Naive B cell (primary cell): Measurements from ENCODE around the gene MYL10. TPM values are rescaled to one million over a fixed set of nuclear protein-coding genes. Genes with fewer than 3 reads are reported as not detected.
A peak's percentile ranks its signal among the peaks of the same experiment; 100 is the strongest.
"Not testable (repeated sequence)": the region's sequence is repeated elsewhere in the genome, so short reads cannot be mapped to it uniquely, and the experiment has no call there.

Source experiments
- ATAC-seq, 2 donors: fragments of 150-1000 bp; cut with Tn5 transposase; 2 replicates each; pipeline ENCODE4 v1.10.0; 2021; ENCODE audit warnings: low read depth in 2 of 2, mild to moderate bottlenecking in 2 of 2, moderate library complexity in 2 of 2
- DNase-seq: peaks from one replicate; pipeline ENCODE4 v3.0.0; 2022
- H3K27ac Mint-ChIP-seq, 6 donors: one replicate each; pipeline ENCODE4 v1.8.0; 2020 to 2022; ENCODE audit warnings: mild to moderate bottlenecking in 6 of 6, mixed read lengths in 6 of 6, moderate library complexity in 5 of 6, inconsistent platforms in 2 of 6
- H3K27me3 Mint-ChIP-seq, 3 donors: one replicate each; pipeline ENCODE4 v1.8.0; 2021 to 2022; ENCODE audit warnings: mixed read lengths in 3 of 3, mild to moderate bottlenecking in 1 of 3
- H3K36me3 Mint-ChIP-seq, 2 donors: one replicate each; pipeline ENCODE4 v1.8.0; 2020 to 2022; ENCODE audit warnings: mixed read lengths in 2 of 2, inconsistent platforms in 1 of 2, mild to moderate bottlenecking in 1 of 2
- H3K4me1 Mint-ChIP-seq, 3 donors: one replicate each; pipeline ENCODE4 v1.8.0; 2020 to 2022; ENCODE audit warnings: mixed read lengths in 3 of 3, inconsistent platforms in 1 of 3, mild to moderate bottlenecking in 1 of 3, moderate library complexity in 1 of 3
- H3K4me3 Mint-ChIP-seq, 8 donors: one replicate each; pipeline ENCODE4 v1.8.0; 2020 to 2022; ENCODE audit warnings: mild to moderate bottlenecking in 8 of 8, mixed read lengths in 8 of 8, moderate library complexity in 8 of 8, inconsistent platforms in 2 of 8
- H3K9me3 Mint-ChIP-seq, 7 donors: one replicate each; pipeline ENCODE4 v1.8.0; 2020 to 2022; ENCODE audit warnings: mixed read lengths in 7 of 7, mild to moderate bottlenecking in 5 of 7, inconsistent platforms in 2 of 7, moderate library complexity in 1 of 7
- polyA plus RNA-seq, 6 donors: library from polyadenylated mRNA; unstranded; fragments of 300-500 nt; fragmentation: Illumina TruSeq; gene quantifications; one replicate each; pipeline ENCODE4 v1.2.3, GENCODE V29; 2021; ENCODE audit warnings: low read depth in 6 of 6

MYL10 gene
- polyA plus RNA-seq, 6 donors from 2014 or later = not detected

DNA sequence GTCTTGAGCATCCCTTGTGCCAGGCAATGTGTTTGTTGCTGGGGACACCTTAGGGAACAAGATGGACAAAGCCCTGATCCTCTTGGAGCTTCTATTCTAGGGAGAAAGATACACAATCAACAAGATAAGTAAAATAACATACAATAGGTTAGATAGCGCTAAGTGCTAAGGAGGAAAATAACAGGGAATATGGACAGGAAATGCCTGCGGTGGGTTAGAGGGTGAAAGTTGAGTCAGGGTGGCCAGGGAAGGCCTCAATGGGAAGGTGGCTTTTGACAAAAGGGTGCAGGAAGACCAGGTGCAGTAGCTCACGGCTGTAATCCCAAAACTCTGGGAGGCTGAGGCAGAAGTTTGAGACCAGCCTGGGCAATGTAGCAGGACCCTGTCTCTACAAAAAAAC lies 38.3 kb upstream of the MYL10 start:
- Mint-ChIP-seq H3K27ac (no peak overlapping the region), H3K36me3 (peaks cover 5 to 14% of the 10 kb centered on the region in 2 donors)
- DNase-seq = no peak

GRCh38 chr7:101666741-101667140 lies 37.6 kb upstream of the MYL10 start:
- H3K27me3 Mint-ChIP-seq = peaks cover 0 to 22% (median 0%) of the 10 kb centered on the region in 3 donors
- H3K9me3 Mint-ChIP-seq = peaks cover 4 to 18% (median 11%) of the 10 kb centered on the region in 7 donors
- DNase-seq (no peak), ATAC-seq (no peak)
- H3K4me1 Mint-ChIP-seq = no peaks in the 10 kb centered on the region
- H3K27ac Mint-ChIP-seq = no peak overlapping the region
- H3K36me3 Mint-ChIP-seq = peaks cover 5 to 14% of the 10 kb centered on the region in 2 donors
- no peak overlapping the region for H3K4me3 Mint-ChIP-seq

More for the DNA sequence above, 38.3 kb upstream of the MYL10 start:
- Mint-ChIP-seq H3K4me3 (no peak overlapping the region), H3K4me1 (no peaks in the 10 kb centered on the region), H3K9me3 (peaks cover 5 to 15% (median 10%) of the 10 kb centered on the region in 7 donors), H3K27me3 (peaks cover 0 to 22% (median 0%) of the 10 kb centered on the region in 3 donors)
- ATAC-seq = no peak

DNA sequence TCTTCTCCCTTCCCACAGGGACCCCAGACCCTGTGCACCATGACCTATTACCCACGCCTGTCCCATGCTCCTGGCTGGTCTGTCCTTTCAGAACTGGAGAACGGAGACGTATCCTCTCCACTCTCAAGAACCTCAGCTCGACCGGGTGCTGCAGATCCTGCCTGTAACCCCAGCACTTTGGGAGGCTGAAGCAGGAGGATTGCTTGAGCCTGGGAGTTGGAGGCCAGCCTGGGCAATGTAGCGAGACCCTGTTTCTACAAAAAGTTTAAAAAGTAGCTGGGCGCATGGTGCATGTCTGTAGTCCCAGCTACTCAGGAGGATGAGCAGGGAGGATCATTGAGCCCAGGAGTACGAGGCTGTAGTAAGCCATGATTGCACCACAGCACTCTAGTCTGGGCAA lies 37.2 kb upstream of the MYL10 start:
- Mint-ChIP-seq H3K4me1 (no peaks in the 10 kb centered on the region), H3K27ac (no peak overlapping the region), H3K9me3 (peaks cover 4 to 18% (median 11%) of the 10 kb centered on the region in 7 donors), H3K4me3 (no peak overlapping the region), H3K36me3 (peaks cover 5 to 14% of the 10 kb centered on the region in 2 donors), H3K27me3 (peaks cover 0 to 22% (median 0%) of the 10 kb centered on the region in 3 donors)
- ATAC-seq (no peak), DNase-seq (no peak)

- no peak overlapping the region for H3K27ac Mint-ChIP-seq
- peaks cover 5 to 14% of the 10 kb centered on the region in 2 donors for H3K36me3 Mint-ChIP-seq
- H3K4me1 Mint-ChIP-seq = no peaks in the 10 kb centered on the region
- DNase-seq = no peak
- peaks cover 4 to 18% (median 11%) of the 10 kb centered on the region in 7 donors for H3K9me3 Mint-ChIP-seq
- H3K27me3 Mint-ChIP-seq = peaks cover 6 to 22% (median 11%) of the 10 kb centered on the region in 3 donors
- no peak for ATAC-seq
- no peak overlapping the region for H3K4me3 Mint-ChIP-seq
These were observed 35.9 kb upstream of the MYL10 start for GRCh38 chr7:101664893-101665471.

DNA sequence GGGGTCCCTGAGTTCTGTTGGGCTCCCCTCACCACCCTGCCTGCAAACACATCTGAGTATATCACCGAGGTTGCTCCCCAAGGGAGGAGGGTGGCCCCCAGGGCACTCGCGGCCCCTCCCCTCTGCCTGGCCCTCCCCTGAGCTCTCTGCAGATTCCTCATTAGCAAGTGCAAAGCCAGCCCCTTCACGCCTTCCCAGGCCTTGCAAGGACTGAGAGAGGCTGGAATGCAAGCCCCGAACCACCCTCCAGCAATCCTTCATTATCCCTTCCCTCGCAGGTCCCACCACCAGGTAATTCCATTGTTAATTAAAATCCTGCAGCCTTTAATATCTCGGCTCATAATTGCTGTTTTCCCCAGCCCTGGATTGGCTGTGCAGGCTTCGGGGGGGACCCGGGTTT lies 35.3 kb upstream of the MYL10 start:
- Mint-ChIP-seq H3K9me3 (peaks cover 4 to 18% (median 11%) of the 10 kb centered on the region in 7 donors), H3K27ac (no peak overlapping the region), H3K27me3 (peaks cover 6 to 22% (median 11%) of the 10 kb centered on the region in 3 donors), H3K4me1 (no peaks in the 10 kb centered on the region), H3K4me3 (no peak overlapping the region), H3K36me3 (peaks cover 5 to 14% of the 10 kb centered on the region in 2 donors)
- no peak for ATAC-seq
- no peak for DNase-seq

DNA sequence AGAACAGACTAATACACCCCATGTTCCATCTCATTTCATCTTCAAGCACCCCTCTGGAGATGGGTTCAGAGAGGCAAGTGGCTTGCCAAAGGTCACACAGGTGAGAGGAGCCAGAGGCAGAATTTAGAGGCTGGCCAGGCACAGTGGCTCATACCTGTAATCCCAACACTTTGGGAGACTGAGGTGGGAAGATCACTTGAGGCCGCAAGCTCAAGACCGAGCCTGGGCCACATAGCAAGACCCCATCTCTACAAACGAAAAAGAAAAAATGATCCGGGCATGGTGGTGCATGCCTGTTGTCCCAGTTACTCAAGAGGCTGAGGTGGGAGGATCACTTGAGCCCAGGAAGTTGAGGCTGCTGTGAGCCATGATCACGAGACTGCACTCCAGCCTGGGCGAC lies 34.7 kb upstream of the MYL10 start:
- no peak overlapping the region for H3K4me3 Mint-ChIP-seq
- no peaks in the 10 kb centered on the region for H3K4me1 Mint-ChIP-seq
- H3K27me3 Mint-ChIP-seq = peaks cover 6 to 26% (median 11%) of the 10 kb centered on the region in 3 donors
- ATAC-seq = no peak
- no peak overlapping the region for H3K27ac Mint-ChIP-seq
- peaks cover 4 to 18% (median 11%) of the 10 kb centered on the region in 7 donors for H3K9me3 Mint-ChIP-seq
- DNase-seq = no peak
- H3K36me3 Mint-ChIP-seq = peaks cover 5 to 12% of the 10 kb centered on the region in 2 donors

DNA sequence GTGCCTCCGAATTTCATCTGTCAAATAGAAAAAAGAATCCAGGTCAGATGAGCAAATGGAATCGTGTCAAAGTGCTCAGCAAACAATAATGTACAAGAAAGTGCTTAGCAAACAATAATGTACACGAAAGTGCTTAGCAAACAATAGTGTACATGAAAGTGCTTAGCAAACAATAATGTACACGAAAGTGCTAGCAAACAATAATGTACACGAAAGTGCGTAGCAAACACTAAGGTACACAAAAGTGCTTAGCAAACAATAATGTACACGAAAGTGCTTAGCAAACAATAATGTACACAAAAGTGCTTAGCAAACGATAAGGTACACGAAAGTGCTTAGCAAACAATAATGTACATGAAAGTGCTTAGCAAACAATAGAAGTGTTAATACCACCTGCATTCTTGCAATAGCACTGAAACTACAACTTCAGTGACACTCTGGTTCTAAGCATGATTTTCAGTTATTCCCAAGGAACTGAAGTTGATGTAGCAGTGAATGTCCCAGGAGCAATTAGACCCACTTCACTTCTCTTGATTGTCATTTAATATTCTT lies 33.4 kb upstream of the MYL10 start:
- Mint-ChIP-seq H3K4me3 (no peak overlapping the region), H3K9me3 (peaks cover 5 to 18% (median 5%) of the 10 kb centered on the region in 7 donors), H3K36me3 (peaks cover 5 to 8% of the 10 kb centered on the region in 2 donors), H3K4me1 (no peaks in the 10 kb centered on the region), H3K27me3 (peaks cover 6 to 15% (median 11%) of the 10 kb centered on the region in 3 donors), H3K27ac (no peak overlapping the region)
- no peak for DNase-seq
- ATAC-seq = no peak

DNA sequence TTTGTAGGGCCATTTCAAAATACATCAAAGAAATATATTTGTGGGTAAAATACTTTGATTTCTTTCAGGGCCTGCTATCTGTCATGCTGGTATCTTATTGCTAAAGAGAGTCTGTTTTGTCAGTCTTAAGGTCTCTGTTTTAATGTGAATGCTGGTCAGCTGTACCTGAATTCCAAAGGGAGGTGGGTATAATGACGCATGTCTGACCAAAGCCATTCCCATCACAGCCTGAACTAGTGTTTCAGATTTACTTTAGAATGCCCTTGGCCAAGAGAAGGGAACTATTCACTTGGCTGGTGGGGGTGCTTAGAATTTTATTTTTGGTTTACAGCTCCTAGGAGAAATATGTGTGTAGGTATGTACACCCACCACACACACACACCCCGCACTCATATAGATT lies 30.6 kb upstream of the MYL10 start:
- Mint-ChIP-seq H3K9me3 (peaks cover 5 to 18% (median 5%) of the 10 kb centered on the region in 7 donors), H3K4me3 (no peak overlapping the region)

DNA sequence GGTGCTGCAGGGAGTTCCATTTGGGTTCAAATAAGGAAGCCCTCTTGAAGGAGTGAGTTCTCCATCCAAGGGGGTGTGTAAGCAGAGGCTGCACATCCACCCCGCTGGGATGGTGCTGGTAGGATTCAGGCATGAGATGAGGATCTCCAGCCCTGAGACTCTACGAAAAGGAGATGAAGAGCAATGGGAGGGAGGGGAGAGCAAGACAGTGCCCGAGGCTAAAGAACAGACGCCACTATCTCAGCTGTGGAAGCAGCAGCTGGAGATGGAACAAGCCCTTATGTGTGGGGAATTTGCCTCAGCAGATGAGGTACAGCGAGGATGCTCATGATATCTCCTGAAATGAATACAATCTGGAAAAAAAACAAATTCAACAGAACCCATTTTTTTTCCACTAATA lies 28.1 kb upstream of the MYL10 start:
- Mint-ChIP-seq H3K4me3 (no peak overlapping the region), H3K27ac (no peak overlapping the region), H3K36me3 (no peaks in the 10 kb centered on the region), H3K27me3 (peaks cover 14 to 26% (median 23%) of the 10 kb centered on the region in 3 donors), H3K9me3 (peaks cover 0 to 5% (median 0%) of the 10 kb centered on the region in 7 donors), H3K4me1 (no peaks in the 10 kb centered on the region)
- ATAC-seq (no peak), DNase-seq (no peak)

More for the DNA sequence above, 30.6 kb upstream of the MYL10 start:
- Mint-ChIP-seq H3K27me3 (peaks cover 14 to 23% (median 22%) of the 10 kb centered on the region in 3 donors), H3K27ac (no peak overlapping the region), H3K4me1 (no peaks in the 10 kb centered on the region), H3K36me3 (peaks cover 5 to 8% of the 10 kb centered on the region in 2 donors)
- ATAC-seq (no peak), DNase-seq (no peak)

DNA sequence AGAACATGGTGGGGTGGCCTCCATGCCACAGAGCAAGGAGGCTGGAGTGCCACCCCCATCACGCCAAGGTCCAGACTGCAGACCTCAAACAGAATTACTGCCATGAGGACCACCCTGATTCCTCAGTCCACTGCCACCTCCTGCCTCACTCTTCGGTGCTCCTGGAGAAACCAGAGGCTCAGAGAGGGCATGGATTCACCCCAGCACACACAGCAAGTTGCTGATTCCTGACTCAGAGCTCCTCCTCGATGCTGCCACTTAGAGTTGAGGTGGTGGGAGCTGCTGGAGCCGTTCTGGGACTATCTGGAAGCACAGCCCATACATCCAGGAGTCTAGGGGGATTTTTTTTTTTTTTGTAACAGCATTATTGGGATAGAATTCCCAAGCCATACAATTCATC lies 22.0 kb upstream of the MYL10 start:
- H3K4me1 Mint-ChIP-seq = no peaks in the 10 kb centered on the region
- H3K9me3 Mint-ChIP-seq = no peaks in the 10 kb centered on the region
- peak overlapping the region in 1 of 8 donors; percentile 54 for H3K4me3 Mint-ChIP-seq
- H3K27ac Mint-ChIP-seq = no peak overlapping the region
- DNase-seq = no peak
- H3K27me3 Mint-ChIP-seq = peaks cover 9 to 32% (median 10%) of the 10 kb centered on the region in 3 donors
- no peaks in the 10 kb centered on the region for H3K36me3 Mint-ChIP-seq
- no peak for ATAC-seq

DNA sequence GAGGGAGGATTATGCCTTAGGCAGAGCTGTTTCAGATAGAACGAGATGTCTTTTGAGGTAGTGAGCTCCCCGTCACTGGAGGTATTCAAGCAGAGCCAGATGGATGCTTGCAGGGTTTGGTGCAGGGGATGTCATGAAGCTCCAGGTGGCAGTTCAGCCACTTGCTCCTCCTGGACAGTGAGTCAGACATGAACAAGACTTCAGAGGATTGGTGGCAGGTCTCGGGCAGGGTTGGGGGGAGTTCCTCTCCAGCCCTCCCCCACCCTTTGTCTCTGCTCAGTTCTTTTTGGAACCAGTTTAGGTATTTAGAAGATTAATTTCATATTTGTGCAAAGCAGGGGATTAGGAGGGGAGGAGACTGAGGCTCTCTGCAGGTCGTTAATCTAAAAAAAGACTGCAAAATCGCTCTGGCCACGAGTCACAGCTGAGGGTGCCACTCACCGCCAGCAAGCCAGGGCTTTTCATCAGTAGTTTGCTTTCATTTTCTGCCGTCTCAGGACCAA lies 21.5 kb upstream of the MYL10 start:
- Mint-ChIP-seq H3K36me3 (no peaks in the 10 kb centered on the region), H3K27ac (no peak overlapping the region), H3K4me1 (no peaks in the 10 kb centered on the region), H3K9me3 (no peaks in the 10 kb centered on the region), H3K27me3 (peaks cover 9 to 32% (median 10%) of the 10 kb centered on the region in 3 donors), H3K4me3 (no peak overlapping the region)
- DNase-seq (no peak), ATAC-seq (no peak)

GRCh38 chr7:101647876-101648275 lies 18.8 kb upstream of the MYL10 start:
- H3K27me3 Mint-ChIP-seq = peaks cover 9 to 42% (median 19%) of the 10 kb centered on the region in 3 donors
- not testable (repeated sequence) for DNase-seq

GRCh38 chr7:101645951-101646350 lies 16.9 kb upstream of the MYL10 start:
- no peaks in the 10 kb centered on the region for H3K4me1 Mint-ChIP-seq
- H3K4me3 Mint-ChIP-seq = no peak overlapping the region

More at GRCh38 chr7:101647876-101648275, 18.8 kb upstream of the MYL10 start:
- not testable (repeated sequence) for H3K9me3 Mint-ChIP-seq, H3K36me3 Mint-ChIP-seq, H3K4me1 Mint-ChIP-seq, ATAC-seq, H3K4me3 Mint-ChIP-seq, H3K27ac Mint-ChIP-seq

GRCh38 chr7:101644879-101645278 lies 15.8 kb upstream of the MYL10 start:
- ATAC-seq = no peak
- H3K36me3 Mint-ChIP-seq = no peaks in the 10 kb centered on the region
- peaks cover 4 to 14% (median 14%) of the 10 kb centered on the region in 3 donors for H3K27me3 Mint-ChIP-seq
- no peak for DNase-seq
- H3K4me3 Mint-ChIP-seq = no peak overlapping the region
- no peaks in the 10 kb centered on the region for H3K9me3 Mint-ChIP-seq
- H3K27ac Mint-ChIP-seq = no peak overlapping the region
- H3K4me1 Mint-ChIP-seq = no peaks in the 10 kb centered on the region

More at GRCh38 chr7:101645951-101646350, 16.9 kb upstream of the MYL10 start:
- H3K27ac Mint-ChIP-seq = no peak overlapping the region
- ATAC-seq (no peak), DNase-seq (no peak)
- no peaks in the 10 kb centered on the region for H3K36me3 Mint-ChIP-seq
- no peaks in the 10 kb centered on the region for H3K9me3 Mint-ChIP-seq
- H3K27me3 Mint-ChIP-seq = peaks cover 9 to 25% (median 19%) of the 10 kb centered on the region in 3 donors
